UCSD-AML1 (cell line): ENCODE results near the gene HADHB.
A peak's percentile ranks its signal among the peaks of the same experiment; 100 is the strongest.

Source experiments
- DNase-seq: peaks from one replicate; lab custom pipeline; 2025; ENCODE audit not compliant: unreplicated experiment; lab: John Stamatoyannopoulos, UW

Gene HADHB

DNA sequence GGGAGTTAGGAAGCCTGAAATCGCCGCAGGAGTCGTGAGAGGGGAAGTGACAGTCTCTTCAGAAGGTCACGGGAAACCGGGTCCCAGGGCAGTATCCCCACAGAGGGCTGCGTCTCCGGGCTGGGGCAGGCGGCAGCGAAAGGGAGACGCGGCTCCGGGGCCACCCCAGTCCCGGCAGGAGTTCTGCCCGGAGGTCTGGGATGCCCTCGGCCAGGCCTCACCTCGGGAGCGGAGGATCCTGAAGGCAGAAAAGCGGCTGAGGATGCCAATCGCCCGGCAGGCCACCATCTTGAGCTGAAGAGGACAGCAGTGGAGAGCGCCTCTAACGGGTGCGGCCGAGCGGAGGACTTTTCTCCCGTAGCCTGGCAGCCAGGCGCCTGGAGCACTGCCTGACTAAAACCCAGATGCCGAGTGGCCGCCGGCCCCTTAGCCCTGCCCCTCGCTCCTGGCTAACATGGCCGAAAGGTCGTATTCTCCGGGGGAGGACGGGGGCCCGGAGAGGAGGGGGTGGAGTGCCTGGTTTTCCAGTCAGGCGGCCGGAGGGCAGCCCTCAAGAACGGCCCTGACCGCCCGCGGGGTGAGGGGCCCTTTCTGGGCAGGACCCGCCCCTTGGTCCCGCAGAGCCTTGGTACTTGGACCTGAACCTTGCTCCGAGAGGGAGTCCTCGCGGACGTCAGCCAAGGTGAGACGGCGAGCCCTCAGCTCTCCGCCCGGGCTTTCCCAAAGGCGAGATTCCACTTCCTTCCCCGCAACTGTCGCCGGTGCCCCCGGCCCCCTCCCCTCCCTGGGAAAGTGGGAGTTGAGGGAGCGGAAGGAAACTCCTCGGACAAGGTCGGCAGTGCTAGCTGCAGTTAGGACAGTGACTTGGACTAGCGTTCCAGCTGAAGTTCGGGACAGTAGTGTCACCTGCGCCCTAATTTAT is at the start of gene HADHB, which contains the start of gene HADHA:
TSS of gene HADHB (plus strand) at position 631 of the 922 bp plus-strand sequence. CDS start 9,316 bp downstream, outside the sequence.
TSS of gene HADHA (minus strand) at position 324 of the 922 bp plus-strand sequence. CDS start at position 288, 36 bp downstream.
- DNase-seq: peak; percentile 91

DNA sequence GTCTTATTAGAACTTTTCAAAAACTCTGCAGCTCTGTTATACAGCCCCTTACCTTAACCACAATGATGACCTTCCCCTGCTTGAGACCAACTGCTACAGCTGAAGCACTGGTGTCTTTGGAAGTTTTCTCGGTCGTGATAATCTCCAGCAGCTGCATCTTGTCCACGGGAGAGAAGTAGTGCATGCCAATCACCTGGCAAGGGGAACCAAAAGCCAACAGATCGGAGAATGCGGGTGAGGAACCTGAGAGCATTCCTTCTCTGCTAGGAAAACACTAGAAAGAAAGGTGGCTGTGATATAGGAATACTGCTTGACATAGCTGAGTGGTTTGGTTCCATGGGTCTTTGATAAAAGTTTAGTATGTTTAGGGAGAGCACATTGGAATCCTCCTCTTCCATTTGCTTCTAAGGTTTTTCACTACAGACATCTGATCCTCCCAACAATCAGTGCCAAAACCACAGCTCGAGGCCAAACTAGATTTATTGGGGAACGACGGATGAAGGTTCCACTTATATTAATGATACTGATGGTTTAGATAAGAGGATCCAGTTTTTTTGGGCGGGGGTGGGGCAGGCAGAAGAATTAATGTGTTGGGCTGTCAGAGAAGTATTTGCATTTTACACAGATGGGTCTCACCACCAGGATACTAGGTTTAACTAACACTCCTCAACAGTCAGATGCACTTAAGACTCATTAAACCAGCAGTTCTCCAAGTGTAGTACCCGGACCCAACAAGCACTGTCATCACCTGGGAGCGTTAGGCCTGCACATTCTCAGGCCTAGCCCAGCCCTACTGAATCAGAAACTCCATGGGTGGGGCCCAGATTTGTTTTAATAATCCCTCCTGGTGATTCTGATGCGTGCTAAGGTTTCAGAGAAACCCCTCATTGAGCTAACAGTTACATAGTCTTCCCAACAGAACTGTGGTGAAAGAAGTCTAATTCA is 49.4 kb upstream of the HADHB start:
- DNase-seq: no peak

GRCh38 chr2:26196683-26197418 is 47.9 kb upstream of the HADHB start:
- no peak for DNase-seq

DNA sequence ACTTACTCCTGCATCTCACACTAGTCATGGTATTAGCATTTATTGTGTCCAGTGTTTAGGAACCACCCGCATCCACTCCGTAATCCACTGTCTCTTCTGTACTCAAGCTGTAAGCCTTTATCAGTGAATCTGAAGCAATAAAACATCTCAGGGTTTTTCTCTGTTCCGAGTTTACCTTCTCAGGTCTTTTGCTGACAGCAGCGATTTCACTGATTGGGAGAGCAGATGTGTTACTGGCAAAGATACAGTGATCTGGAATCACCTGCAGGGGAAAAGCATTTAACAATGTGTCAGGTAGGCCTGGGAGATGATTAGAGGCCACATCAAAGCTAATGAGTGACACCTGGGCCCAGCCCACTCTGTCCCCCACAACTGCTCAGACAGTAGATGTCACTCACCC is 47.2 kb upstream of the HADHB start:
- no peak for DNase-seq

DNA sequence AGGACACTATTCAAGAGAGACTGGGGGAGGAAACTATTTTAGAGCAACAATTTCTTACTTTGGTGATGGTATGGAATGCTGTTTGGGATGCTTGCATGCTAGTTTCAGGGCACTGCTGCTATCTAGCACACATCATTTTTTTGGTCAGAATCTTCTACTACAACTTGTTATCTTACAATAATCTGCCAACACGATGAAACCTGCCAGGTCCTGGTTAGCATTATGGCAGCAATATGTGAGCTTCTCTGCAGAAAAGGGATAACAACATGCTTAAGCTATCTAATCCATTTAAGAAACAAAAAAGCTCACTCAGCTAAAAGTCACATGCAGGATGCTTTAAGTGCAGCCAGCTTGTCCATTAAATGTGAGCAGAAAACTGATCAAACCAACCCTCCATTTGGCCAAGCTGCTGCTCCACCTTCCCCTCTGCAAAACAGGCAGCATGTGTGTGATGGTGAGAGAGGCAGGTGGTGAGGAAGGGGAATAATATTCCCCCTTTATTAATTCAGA is 41.7 kb upstream of the HADHB start:
- no peak for DNase-seq

GRCh38 chr2:26203906-26204305 is 40.8 kb upstream of the HADHB start:
- DNase-seq: no peak

GRCh38 chr2:26212011-26212410 is 32.7 kb upstream of the HADHB start:
- DNase-seq: no peak

GRCh38 chr2:26214759-26215158 is 30.0 kb upstream of the HADHB start:
- no peak for DNase-seq

- DNase-seq: no peak
Observed at GRCh38 chr2:26215833-26216232, 28.9 kb upstream of the HADHB start.

DNA sequence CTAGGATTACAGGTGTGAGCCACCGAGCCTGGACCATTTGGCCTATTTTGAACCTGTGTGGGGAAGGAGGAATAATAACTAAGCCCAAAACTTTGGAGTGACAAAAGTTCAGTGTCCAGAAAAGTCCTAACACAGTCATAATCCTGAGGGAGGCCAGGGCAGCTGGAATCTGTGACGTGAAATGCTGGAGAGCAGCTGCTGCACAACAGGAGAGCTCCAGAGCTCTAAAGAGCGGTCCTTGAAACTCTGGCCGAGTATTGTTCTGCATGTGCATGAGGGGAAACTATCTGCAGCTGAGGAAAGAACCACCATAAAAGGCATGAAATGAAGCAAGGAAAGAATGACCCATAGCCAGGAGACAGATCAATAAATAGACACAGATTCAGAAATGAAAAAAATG is 28.2 kb upstream of the HADHB start:
- DNase-seq: no peak

GRCh38 chr2:26217720-26218119 is 27.0 kb upstream of the HADHB start:
- no peak for DNase-seq

GRCh38 chr2:26223018-26223417 is 21.7 kb upstream of the HADHB start:
- DNase-seq: no peak

DNA sequence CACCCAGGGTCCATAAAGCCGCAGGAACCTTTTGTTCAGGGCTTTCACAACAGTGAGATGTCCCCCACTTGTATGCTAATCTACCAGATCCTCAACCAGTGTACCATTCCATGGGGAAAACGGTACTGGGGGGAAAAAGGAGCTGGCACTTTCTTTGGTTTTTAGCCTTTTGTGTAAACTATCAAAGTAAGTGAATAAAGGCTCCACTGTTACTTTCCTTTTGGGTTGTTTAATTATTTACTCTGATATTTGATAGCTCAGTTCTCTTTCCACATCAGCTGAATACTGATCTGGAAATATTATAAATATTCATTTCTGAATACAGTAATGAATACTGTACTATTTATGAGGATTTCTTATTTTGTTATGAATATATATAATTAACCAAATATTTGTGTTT is 20.6 kb upstream of the HADHB start:
- no peak for DNase-seq

GRCh38 chr2:26229595-26229994 is 15.1 kb upstream of the HADHB start:
- DNase-seq: no peak

- DNase-seq: no peak
Observed at GRCh38 chr2:26230806-26231205, 13.9 kb upstream of the HADHB start.

DNA sequence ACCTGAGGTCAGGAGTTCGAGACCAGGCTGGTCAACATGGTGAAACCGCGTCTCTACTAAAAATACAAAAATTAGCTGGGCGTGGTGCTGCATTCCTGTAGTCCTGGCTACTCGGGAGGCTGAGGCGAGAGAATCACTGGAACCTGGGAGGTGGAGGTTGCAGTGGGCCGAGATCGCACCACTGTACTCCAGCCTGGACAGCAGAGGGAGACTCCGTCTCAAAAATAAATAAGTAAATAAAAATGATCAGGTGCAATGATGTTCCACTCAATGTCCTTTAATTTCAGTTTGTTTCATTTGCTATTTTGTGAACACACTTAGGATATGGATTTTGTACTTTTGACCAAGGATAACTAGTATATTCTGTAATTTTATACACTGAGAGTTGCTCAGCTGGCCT is 9.7 kb upstream of the HADHB start:
- no peak for DNase-seq

GRCh38 chr2:26237868-26238267 is 6.9 kb upstream of the HADHB start:
- DNase-seq: no peak

DNA sequence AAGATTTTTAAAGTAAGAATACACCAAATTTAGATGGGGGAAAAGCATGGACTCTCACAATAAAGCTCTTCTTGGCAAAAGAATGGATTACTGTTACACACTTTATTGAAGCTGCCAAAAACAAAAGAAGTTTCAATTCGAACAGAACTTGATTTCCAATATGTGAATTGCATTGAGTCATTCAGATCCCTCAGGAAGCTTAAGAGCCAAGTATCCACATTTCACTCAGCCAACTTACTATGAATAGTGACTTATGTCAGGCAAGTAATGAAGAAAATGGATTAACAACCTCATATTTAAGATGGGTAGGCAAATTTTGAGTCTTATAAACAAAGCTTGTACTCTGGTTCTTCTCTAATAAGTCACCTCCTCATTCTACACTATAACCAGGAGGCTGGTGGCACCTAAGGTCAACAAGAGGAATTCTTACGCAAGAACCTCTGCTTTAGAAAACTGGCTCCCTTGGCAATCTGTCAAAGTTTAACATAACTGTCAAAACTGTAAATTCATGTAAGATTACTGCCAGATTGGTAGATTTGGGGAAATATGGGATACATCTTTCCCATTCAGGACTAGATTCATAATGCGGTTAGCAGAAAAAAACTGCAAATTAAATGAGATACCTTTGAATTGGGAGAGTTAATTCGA is 6.3 kb upstream of the HADHB start:
- no peak for DNase-seq

DNA sequence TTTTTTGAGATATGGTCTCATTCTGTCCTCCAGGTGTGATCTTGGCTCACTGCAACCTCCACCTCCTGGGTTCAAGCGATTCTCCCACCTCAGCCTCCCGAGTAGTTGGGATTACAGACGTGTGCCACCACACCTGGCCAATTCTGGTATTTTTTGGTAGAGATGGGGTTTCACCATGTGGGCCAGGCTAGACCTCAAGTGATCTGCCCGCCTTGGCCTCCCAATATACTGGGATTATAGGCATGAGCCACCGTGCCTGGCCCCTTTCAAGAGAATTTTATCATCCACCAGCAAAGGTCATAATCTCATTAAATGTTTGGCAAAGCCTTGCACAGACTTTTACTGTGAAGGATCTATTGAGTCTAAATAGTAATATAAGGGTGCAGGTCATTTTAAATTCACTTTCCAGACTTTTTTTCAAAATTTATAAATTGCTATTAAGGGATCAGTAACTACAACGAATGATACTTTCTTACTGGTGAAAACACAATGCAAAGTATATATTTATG is 2.8 kb upstream of the HADHB start:
- no peak for DNase-seq
